Posterior cingulate gyrus (tissue), 11 donors: ENCODE results near the gene URM1.
"Not testable (repeated sequence)": the region's sequence is repeated elsewhere in the genome, so short reads cannot be mapped to it uniquely, and the experiment has no call there.

Experiments
- DNase-seq, 10 donors: peaks; one replicate each; pipeline versions ENCODE4 v3.0.0 to v3.0.0-alpha.2; 2020 to 2021; ENCODE audit warnings: mixed read lengths in 3 of 10
- intact Hi-C: fragments of 100-400 bp; cut with DNase I; formaldehyde crosslinking; loops from one replicate; pipeline ENCODE4 v1.15.1; 2023

Gene URM1

GRCh38 chr9:128422022-128422782 lies 51.0 kb downstream of the URM1 start:
- DNase-seq, intact Hi-C loops: not testable (repeated sequence)

- no peak for DNase-seq
- intact Hi-C loops, result no loop called here
These were observed 51.6 kb downstream of the URM1 start for GRCh38 chr9:128422783-128423150.

GRCh38 chr9:128423356-128423755 lies 52.2 kb downstream of the URM1 start:
- intact Hi-C loops, DNase-seq: not testable (repeated sequence)

GRCh38 chr9:128424268-128424780 lies 53.1 kb downstream of the URM1 start:
- no peak for DNase-seq
- intact Hi-C loops, result no loop called here

- intact Hi-C loops, result no loop called here
- no peak for DNase-seq
These were observed 57.7 kb downstream of the URM1 start for GRCh38 chr9:128428644-128429512.

GRCh38 chr9:128429513-128430086 lies 58.4 kb downstream of the URM1 start:
- intact Hi-C loops, result no loop called here
- DNase-seq, result no peak

- DNase-seq, result peak in 1 of 10 donors; percentile 42
- intact Hi-C loops, result no loop called here
These were observed 60.0 kb downstream of the URM1 start for GRCh38 chr9:128431207-128431606.

GRCh38 chr9:128434340-128434739 lies 63.2 kb downstream of the URM1 start:
- intact Hi-C loops, result no loop called here

GRCh38 chr9:128435611-128436010 lies 64.4 kb downstream of the URM1 start:
- intact Hi-C loops, result no loop called here

More at GRCh38 chr9:128434340-128434739, 63.2 kb downstream of the URM1 start:
- no peak for DNase-seq

GRCh38 chr9:128438343-128439109 lies 67.4 kb downstream of the URM1 start:
- peak; percentile 59 to 97 (median 86) for DNase-seq
- intact Hi-C loops, result no loop called here

More at GRCh38 chr9:128435611-128436010, 64.4 kb downstream of the URM1 start:
- DNase-seq, result no peak

GRCh38 chr9:128439273-128439672 lies 68.1 kb downstream of the URM1 start:
- intact Hi-C loops, result no loop called here
- no peak for DNase-seq
